Progenitor cell of endocrine pancreas (in vitro differentiated cells): ENCODE data around the gene C19orf47. TPM values are rescaled to one million over a fixed set of nuclear protein-coding genes. Genes with fewer than 3 reads are reported as not detected.
"Not testable (repeated sequence)": the region's sequence is repeated elsewhere in the genome, so short reads cannot be mapped to it uniquely, and the experiment has no call there.

Experiments used
- DNase-seq: peaks from one replicate; pipeline ENCODE4 v3.0.0; 2021; ENCODE audit warnings: low spot score; ENCODE audit not compliant: unreplicated experiment
- H3K27ac Mint-ChIP-seq: 2 replicates; pipeline ENCODE4 v1.8.0; 2021; ENCODE audit warnings: mild to moderate bottlenecking, moderate library complexity, mixed read lengths
- H3K27me3 Mint-ChIP-seq: 2 replicates; pipeline ENCODE4 v1.8.0; 2021; ENCODE audit warnings: mixed read lengths
- H3K36me3 Mint-ChIP-seq: 2 replicates; pipeline ENCODE4 v1.8.0; 2022; ENCODE audit warnings: mixed read lengths; ENCODE audit not compliant: insufficient read depth
- H3K4me1 Mint-ChIP-seq: 2 replicates; pipeline ENCODE4 v1.8.0; 2021; ENCODE audit warnings: low read depth, mixed read lengths
- H3K4me3 Mint-ChIP-seq: 2 replicates; pipeline ENCODE4 v1.8.0; 2021; ENCODE audit warnings: low read depth, mild to moderate bottlenecking, moderate library complexity, mixed read lengths
- H3K9me3 Mint-ChIP-seq: 2 replicates; pipeline ENCODE4 v1.8.0; 2021; ENCODE audit warnings: low read depth, mixed read lengths
- CTCF ChIP-seq: fragments of 200-600 bp; sonication (generic); IDR thresholded peaks from one replicate; pipeline ENCODE4 v1.5.0; 2021; ENCODE audit warnings: antibody characterized with exemption, mild to moderate bottlenecking; ENCODE audit not compliant: unreplicated experiment
- total RNA-seq: library from RNA; stranded (reverse); gene quantifications from 2 replicates; pipeline ENCODE4 v1.2.1, GENCODE V29; 2021

C19orf47 gene
- total RNA-seq, 1 donor from 2014 or later, result 19.1 TPM

- no peak overlapping the region for H3K27ac Mint-ChIP-seq
- peaks cover 15% of the 10 kb centered on the region for H3K36me3 Mint-ChIP-seq
- no peaks in the 10 kb centered on the region for H3K9me3 Mint-ChIP-seq
- no peak for TF ChIP-seq CTCF
- no peaks in the 10 kb centered on the region for H3K4me1 Mint-ChIP-seq
- no peak overlapping the region for H3K4me3 Mint-ChIP-seq
- no peak for DNase-seq
- H3K27me3 Mint-ChIP-seq, result no peaks in the 10 kb centered on the region
These were observed 25.9 kb upstream of the C19orf47 start for GRCh38 chr19:40374084-40374483.

DNA sequence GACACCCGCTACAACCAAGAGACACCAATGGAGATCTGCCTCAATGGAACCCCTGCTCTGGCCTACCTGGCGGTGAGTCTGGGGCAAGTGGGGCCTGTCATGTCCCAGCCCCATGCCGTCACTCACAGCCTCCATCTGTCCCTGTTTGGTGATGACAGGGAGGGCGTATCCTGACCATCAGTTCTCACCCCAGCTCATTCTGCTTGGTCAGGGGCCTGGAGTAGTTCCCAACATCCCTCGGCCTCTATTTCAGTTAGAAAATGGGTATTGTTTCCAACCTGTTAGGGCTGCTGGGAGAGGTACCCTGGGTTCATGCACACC is 23.6 kb upstream of the C19orf47 start:
- no peak overlapping the region for H3K4me3 Mint-ChIP-seq
- DNase-seq, result no peak
- peaks cover 4% of the 10 kb centered on the region for H3K4me1 Mint-ChIP-seq
- H3K36me3 Mint-ChIP-seq, result peaks cover 14% of the 10 kb centered on the region
- no peaks in the 10 kb centered on the region for H3K27me3 Mint-ChIP-seq
- no peak overlapping the region for H3K27ac Mint-ChIP-seq
- no peak for TF ChIP-seq CTCF
- no peaks in the 10 kb centered on the region for H3K9me3 Mint-ChIP-seq

DNA sequence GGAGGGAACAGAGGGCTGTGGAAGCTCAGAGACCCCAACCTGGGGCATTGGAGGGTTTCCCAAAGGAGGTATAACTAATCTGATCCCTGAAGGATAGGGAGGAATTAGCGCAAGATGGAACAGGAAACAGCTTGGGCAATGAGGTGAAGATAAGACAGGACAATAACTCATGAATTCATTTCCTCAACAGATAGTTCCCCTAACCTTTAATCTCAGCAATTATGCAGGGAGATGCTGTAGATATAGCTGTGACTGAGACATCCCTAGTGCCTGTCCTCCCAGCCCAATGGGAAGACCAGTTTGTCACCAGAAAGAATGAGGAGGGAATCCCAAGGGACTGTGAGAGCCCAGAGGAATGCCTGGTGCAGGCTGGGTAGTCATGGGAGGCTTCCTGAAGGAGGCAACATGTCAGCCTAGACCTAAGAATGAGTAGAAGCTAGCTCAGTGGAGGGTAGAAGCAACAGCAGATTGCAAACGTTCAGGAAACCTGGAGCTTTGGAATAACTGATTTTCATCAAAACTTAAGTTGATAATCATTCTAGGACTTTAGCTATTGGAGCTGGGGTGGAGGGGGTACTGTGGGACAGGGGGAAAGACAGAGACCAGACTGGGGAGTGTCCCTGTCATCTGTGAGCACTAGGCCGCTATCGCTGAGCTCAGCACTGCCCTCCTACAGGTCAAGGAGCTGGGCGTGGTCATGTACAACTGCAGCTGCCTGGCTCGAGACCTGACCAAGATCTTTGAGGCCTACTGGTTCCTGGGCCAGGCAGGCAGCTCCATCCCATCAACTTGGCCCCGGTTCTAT is 23.0 kb upstream of the C19orf47 start:
- H3K27me3 Mint-ChIP-seq, result no peaks in the 10 kb centered on the region
- H3K4me3 Mint-ChIP-seq, result no peak overlapping the region
- H3K27ac Mint-ChIP-seq, result no peak overlapping the region
- no peaks in the 10 kb centered on the region for H3K9me3 Mint-ChIP-seq
- H3K36me3 Mint-ChIP-seq, result peaks cover 14% of the 10 kb centered on the region
- DNase-seq, result no peak
- TF ChIP-seq CTCF, result no peak
- H3K4me1 Mint-ChIP-seq, result peaks cover 8% of the 10 kb centered on the region

DNA sequence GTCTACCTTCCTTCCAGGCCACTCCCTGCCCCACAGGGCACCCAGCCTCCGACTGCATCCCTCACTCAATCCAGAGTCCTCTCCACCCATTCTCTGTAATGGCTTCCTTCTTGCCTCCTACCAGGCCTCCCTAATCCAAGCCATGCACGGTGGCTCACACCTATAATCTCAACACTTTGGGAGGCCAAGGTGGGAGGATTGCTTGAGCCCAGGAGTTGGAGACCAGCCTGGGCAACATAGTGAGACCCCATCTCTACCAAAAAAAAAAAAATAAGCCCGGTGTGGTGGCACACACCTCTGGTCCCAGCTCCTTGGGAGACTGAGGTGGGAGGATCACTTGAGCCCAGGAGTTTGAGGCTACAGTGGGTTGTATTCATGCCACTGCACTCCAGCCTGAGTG is 22.1 kb upstream of the C19orf47 start:
- not testable (repeated sequence) for H3K4me3 Mint-ChIP-seq, H3K27me3 Mint-ChIP-seq, DNase-seq, H3K9me3 Mint-ChIP-seq, H3K27ac Mint-ChIP-seq
- H3K4me1 Mint-ChIP-seq, result peaks cover 12% of the 10 kb centered on the region
- peaks cover 11% of the 10 kb centered on the region for H3K36me3 Mint-ChIP-seq

DNA sequence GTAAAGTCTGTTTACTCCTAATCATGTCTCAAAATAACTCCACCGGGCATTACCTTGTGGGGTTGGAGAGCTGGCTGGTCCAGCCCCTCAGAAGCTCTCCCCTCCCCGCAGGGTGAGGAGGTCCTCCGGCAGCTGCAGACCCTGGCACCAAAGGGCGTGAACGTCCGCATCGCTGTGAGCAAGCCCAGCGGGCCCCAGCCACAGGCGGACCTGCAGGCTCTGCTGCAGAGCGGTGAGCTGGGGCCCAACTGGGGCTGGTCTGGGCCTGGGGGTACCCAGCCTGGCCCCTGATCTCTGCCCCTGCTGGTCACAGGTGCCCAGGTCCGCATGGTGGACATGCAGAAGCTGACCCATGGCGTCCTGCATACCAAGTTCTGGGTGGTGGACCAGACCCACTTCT is 21.6 kb upstream of the C19orf47 start:
- Mint-ChIP-seq H3K4me3 (no peak overlapping the region), H3K9me3 (no peaks in the 10 kb centered on the region), H3K4me1 (peaks cover 13% of the 10 kb centered on the region), H3K27ac (no peak overlapping the region), H3K36me3 (peaks cover 9% of the 10 kb centered on the region), H3K27me3 (no peaks in the 10 kb centered on the region)
- no peak for DNase-seq
- no peak for TF ChIP-seq CTCF
